ENCODE measurements around the gene ILDR2. TPM values are rescaled to one million over a fixed set of nuclear protein-coding genes. Genes with fewer than 3 reads are reported as not detected.

ILDR2 gene
- total RNA-seq, 2 experiments from 2014 or later, result 6.8 to 8.4 TPM

GRCh38 chr1:166870584-166870983 is 104.8 kb downstream of the ILDR2 start:
- POLR2A ChIA-PET, result interaction anchor here (0.7 kb wide), 1 partner anchor 348 kb away, joined by 3 read pairs; no protein-coding TSS in a partner anchor
- peaks cover 33% of the 10 kb centered on the region for H3K36me3 Mint-ChIP-seq (ENCODE audit: low read depth)
- CTCF ChIA-PET, result interaction anchor here (1.3 to 1.5 kb wide), 2 partner anchors 40 to 350 kb away, joined by 3 to 5 read pairs; partner anchors contain the start of gene POU2F1
- no peak for DNase-seq
- H3K4me1 Mint-ChIP-seq, result peaks cover 58% of the 10 kb centered on the region
- H3K27me3 Mint-ChIP-seq, result no peaks in the 10 kb centered on the region
- H3K4me3 Mint-ChIP-seq, result no peak overlapping the region
- no peak overlapping the region for H3K27ac Mint-ChIP-seq
- no peaks in the 10 kb centered on the region for H3K9me3 Mint-ChIP-seq

- H3K4me1 Mint-ChIP-seq, result peaks cover 49% of the 10 kb centered on the region
- H3K27me3 Mint-ChIP-seq, result no peaks in the 10 kb centered on the region
- DNase-seq, result no peak
- H3K36me3 Mint-ChIP-seq (ENCODE audit: low read depth), result peaks cover 28% of the 10 kb centered on the region
- no peak overlapping the region for H3K4me3 Mint-ChIP-seq
- peak overlapping the region; percentile 46 for H3K27ac Mint-ChIP-seq
- no peaks in the 10 kb centered on the region for H3K9me3 Mint-ChIP-seq
- CTCF ChIA-PET, result interaction anchor here (0.9 to 2.0 kb wide), 3 partner anchors 10 to 190 kb away, joined by 3 to 8 read pairs (median 3); no protein-coding TSS in a partner anchor
- POLR2A ChIA-PET, result no interaction called here
These were observed 105.8 kb downstream of the ILDR2 start for GRCh38 chr1:166869318-166870099.

GRCh38 chr1:166868639-166869038 is 106.7 kb downstream of the ILDR2 start:
- ChIA-PET POLR2A (no interaction called here), CTCF (interaction anchor here (1.2 to 2.0 kb wide), 2 partner anchors 11 to 190 kb away, joined by 3 to 8 read pairs; no protein-coding TSS in a partner anchor)
- no peak for DNase-seq
- Mint-ChIP-seq H3K9me3 (no peaks in the 10 kb centered on the region), H3K4me1 (peaks cover 43% of the 10 kb centered on the region), H3K4me3 (no peak overlapping the region), H3K27ac (no peak overlapping the region), H3K27me3 (no peaks in the 10 kb centered on the region), H3K36me3 (ENCODE audit: low read depth) (peaks cover 33% of the 10 kb centered on the region)

GRCh38 chr1:166865926-166866325 is 109.4 kb downstream of the ILDR2 start:
- no peak overlapping the region for H3K27ac Mint-ChIP-seq
- no peak for DNase-seq
- H3K9me3 Mint-ChIP-seq, result no peaks in the 10 kb centered on the region
- H3K27me3 Mint-ChIP-seq, result no peaks in the 10 kb centered on the region
- CTCF ChIA-PET, result interaction anchor here (0.6 to 1.4 kb wide), 4 partner anchors 11 to 1804 kb away, joined by 3 to 5 read pairs (median 4); no protein-coding TSS in a partner anchor
- POLR2A ChIA-PET, result no interaction called here
- no peak overlapping the region for H3K4me3 Mint-ChIP-seq
- H3K4me1 Mint-ChIP-seq, result peaks cover 21% of the 10 kb centered on the region
- peaks cover 52% of the 10 kb centered on the region for H3K36me3 Mint-ChIP-seq (ENCODE audit: low read depth)

- Mint-ChIP-seq H3K9me3 (no peaks in the 10 kb centered on the region), H3K4me3 (no peak overlapping the region), H3K27me3 (no peaks in the 10 kb centered on the region), H3K4me1 (peaks cover 1% of the 10 kb centered on the region), H3K36me3 (ENCODE audit: low read depth) (peaks cover 66% of the 10 kb centered on the region), H3K27ac (no peak overlapping the region)
- POLR2A ChIA-PET, result no interaction called here
- CTCF ChIA-PET, result interaction anchor here (1.1 kb wide), 1 partner anchor 11 kb away, joined by 3 read pairs; no protein-coding TSS in a partner anchor
- no peak for DNase-seq
These were observed 115.7 kb downstream of the ILDR2 start for GRCh38 chr1:166859597-166859996.

- POLR2A ChIA-PET, result no interaction called here
- Mint-ChIP-seq H3K4me3 (no peak overlapping the region), H3K9me3 (no peaks in the 10 kb centered on the region), H3K27me3 (no peaks in the 10 kb centered on the region), H3K4me1 (peaks cover 1% of the 10 kb centered on the region), H3K36me3 (ENCODE audit: low read depth) (peaks cover 69% of the 10 kb centered on the region), H3K27ac (no peak overlapping the region)
- CTCF ChIA-PET, result no interaction called here
- DNase-seq, result no peak
These were observed 116.5 kb downstream of the ILDR2 start for GRCh38 chr1:166858726-166859419.

Other genes starting within 250 kb of the ILDR2 start
- gene POGK, start 136.1 kb downstream of the ILDR2 start, total RNA-seq, result 10 to 100 TPM; 37.3 to 38.0 TPM
- 10 to 100 TPM; 17.0 to 18.8 TPM for gene TADA1, start 99.3 kb downstream of the ILDR2 start, total RNA-seq
- under 1 TPM in 1 of 2 experiments, not detected in 1; 0.19 TPM for gene MAEL, start 13.7 kb upstream of the ILDR2 start, total RNA-seq
- 1 to 10 TPM; 2.2 to 2.3 TPM for gene GPA33, start 114.8 kb upstream of the ILDR2 start, total RNA-seq
- gene STYXL2, start 118.5 kb upstream of the ILDR2 start, total RNA-seq, result not detected
- 10 to 100 TPM; 22.0 to 22.3 TPM for gene POU2F1, start 245.3 kb upstream of the ILDR2 start, total RNA-seq